ENCODE data around the gene CAMK1D. TPM values are rescaled to one million over a fixed set of nuclear protein-coding genes. Genes with fewer than 3 reads are reported as not detected.
A peak's percentile ranks its signal among the peaks of the same experiment; 100 is the strongest.

Gene CAMK1D
- total and polyA plus RNA-seq, 2 of the 8 experiments (the other 6 are each of a cell fraction or from before 2014, with no cell fraction given), result 3.5 to 10.6 TPM

GRCh38 chr10:12542133-12542670 lies 192.9 kb downstream of the CAMK1D start:
- no peak overlapping the region for H2BK5ac ChIP-seq (ENCODE audit: low read depth, low read length)
- H2AFZ ChIP-seq (ENCODE audit: low read length), result no peak overlapping the region
- WGBS, 2 experiments (ENCODE audit: extremely low coverage in 1 of 2, insufficient coverage in 1 of 2, insufficient read length in 1 of 2, insufficient replicate concordance in 2 of 2, low coverage in 1 of 2, low lambda C conversion rate in 2 of 2, missing lambda C conversion rate in 1 of 2), result 87% methylated on average over 6 of the region's 6 CpGs; no CpG with 5 or more reads in 1 of the 2 experiments
- no peak overlapping the region for H3K23ac ChIP-seq (ENCODE audit: insufficient read length)
- no peak overlapping the region for H3K18ac ChIP-seq (ENCODE audit: extremely low read depth, low read length)
- no peaks in the 10 kb centered on the region for H3K23me2 ChIP-seq (ENCODE audit: low read depth, low read length)
- H4K20me1 ChIP-seq (replicated peaks in 1 of 2; ENCODE audit: control insufficient read depth in 1 of 2, insufficient read depth in 2 of 2, low read length in 2 of 2), result no peaks in the 10 kb centered on the region
- H2BK120ac ChIP-seq (replicated peaks; ENCODE audit: low read depth, low read length), result no peak overlapping the region
- no peak overlapping the region for H4K8ac ChIP-seq (ENCODE audit: extremely low read depth, insufficient read depth, low read length)
- no peaks in the 10 kb centered on the region for H3K79me2 ChIP-seq (ENCODE audit: control insufficient read depth in 1 of 2, insufficient read depth in 2 of 2, low read length in 2 of 2)
- H3K14ac ChIP-seq (ENCODE audit: insufficient read length), result no peak overlapping the region
- no peaks in the 10 kb centered on the region for H3K9me3 ChIP-seq (ENCODE audit: insufficient read depth in 2 of 2, low read depth in 1 of 2, low read length in 1 of 2)
- no peak overlapping the region for H2BK15ac ChIP-seq (ENCODE audit: low read length)
- no peak overlapping the region for H2BK20ac ChIP-seq (ENCODE audit: low read length)
- no peak overlapping the region for H3K27ac ChIP-seq (ENCODE audit: low read depth, low read length)
- H4K5ac ChIP-seq (ENCODE audit: insufficient read length, low read depth, low read length), result no peak overlapping the region
- TF ChIP-seq PHF8 (conservative IDR thresholded peaks at IDR 0.05; ENCODE audit: low read depth, low read length), result no peak
- no peaks in the 10 kb centered on the region for H3K4me1 ChIP-seq (replicated peaks in 1 of 4; ENCODE audit: control insufficient read depth in 3 of 4, insufficient read depth in 4 of 4, low read length in 3 of 4)
- H4K91ac ChIP-seq (replicated peaks; ENCODE audit: insufficient read length, low read length), result no peak overlapping the region
- POLR2A ChIA-PET (ENCODE audit: partially characterized antibody), result no interaction called here
- no peak overlapping the region for H3K9ac ChIP-seq (replicated peaks in 1 of 4; ENCODE audit: extremely low read depth in 1 of 4, low read depth in 3 of 4, low read length in 3 of 4)
- CTCF ChIA-PET (ENCODE audit: partially characterized antibody), result interaction anchor here (2.3 kb wide), 1 partner anchor 101 kb away, joined by 7 read pairs; no protein-coding TSS in a partner anchor
- H3K36me3 ChIP-seq (ENCODE audit: control insufficient read depth in 2 of 4, insufficient read depth in 4 of 4, low read length in 3 of 4), result no peaks in the 10 kb centered on the region
- no peak overlapping the region for H3K4me3 ChIP-seq (ENCODE audit: extremely low read depth in 1 of 4, insufficient read depth in 2 of 4, low read depth in 3 of 4, low read length in 4 of 4)
- H2BK12ac ChIP-seq (ENCODE audit: low read depth, low read length), result no peak overlapping the region
- no peak overlapping the region for H3K4me2 ChIP-seq (ENCODE audit: insufficient read depth in 1 of 2, low read depth in 2 of 2, low read length in 2 of 2)
- H3K56ac ChIP-seq (replicated peaks; ENCODE audit: insufficient read length, low read depth, low read length), result no peak overlapping the region
- no peaks in the 10 kb centered on the region for H3K79me1 ChIP-seq (ENCODE audit: low read depth, low read length)
- FAIRE-seq (no peak), DNase-seq (ENCODE audit: low read depth in 1 of 2, low spot score in 2 of 2) (peak in 1 of 2 experiments; percentile 3)
- no peak overlapping the region for H2AK5ac ChIP-seq (ENCODE audit: low read depth, low read length)
- no peaks in the 10 kb centered on the region for H3K27me3 ChIP-seq (replicated peaks in 1 of 4; ENCODE audit: control insufficient read depth in 3 of 4, extremely low read depth in 1 of 4, insufficient read depth in 3 of 4, low read length in 3 of 4)
- no peak overlapping the region for H3K4ac ChIP-seq (replicated peaks; ENCODE audit: insufficient read length, low read depth, low read length)

Measured in H1 (cell line).